ENCODE data around the gene MARCHF3.

GRCh38 chr5:126846744-126847455 lies 183.5 kb downstream of the MARCHF3 start:
- TF ChIP-seq MAX (CRISPR knock-in tag; IDR thresholded peaks at IDR 0.05) (no peak), CTCF (IDR thresholded peaks at IDR 0.05) (no peak), ZNF317 (CRISPR knock-in tag; IDR thresholded peaks at IDR 0.05; ENCODE audit: borderline replicate concordance, low read depth) (no peak), CREM (CRISPR knock-in tag; IDR thresholded peaks at IDR 0.05) (no peak)

All from WTC11 (cell line).